SKM-1 (cell line): ENCODE data around the gene PDGFA.

Source experiments
- DNase-seq: peaks from one replicate; lab custom pipeline; 2025; ENCODE audit not compliant: unreplicated experiment; lab: John Stamatoyannopoulos, UW

PDGFA gene

GRCh38 chr7:537911-538634 lies 18.4 kb upstream of the PDGFA start:
- DNase-seq: no peak

GRCh38 chr7:536231-536630 lies 16.6 kb upstream of the PDGFA start:
- DNase-seq: no peak

- DNase-seq: no peak
Measured at GRCh38 chr7:534959-535358, 15.3 kb upstream of the PDGFA start.

- DNase-seq: no peak
Measured at GRCh38 chr7:534075-534474, 14.4 kb upstream of the PDGFA start.

GRCh38 chr7:533266-533665 lies 13.6 kb upstream of the PDGFA start:
- DNase-seq: no peak

GRCh38 chr7:532379-533143 lies 12.9 kb upstream of the PDGFA start:
- DNase-seq: no peak

- DNase-seq: no peak
Measured at GRCh38 chr7:531777-532176, 12.1 kb upstream of the PDGFA start.

- DNase-seq: no peak
Measured at GRCh38 chr7:528451-528850, 8.8 kb upstream of the PDGFA start.

- no peak for DNase-seq
Measured at GRCh38 chr7:527723-528122, 8.1 kb upstream of the PDGFA start.

GRCh38 chr7:526460-527034 lies 6.9 kb upstream of the PDGFA start:
- no peak for DNase-seq

- no peak for DNase-seq
Measured at GRCh38 chr7:525740-526139, 6.1 kb upstream of the PDGFA start.

- DNase-seq: no peak
Measured at GRCh38 chr7:524800-525199, 5.2 kb upstream of the PDGFA start.

GRCh38 chr7:523347-524336 lies 4.0 kb upstream of the PDGFA start:
- no peak for DNase-seq

- DNase-seq: no peak
Measured at GRCh38 chr7:522951-523314, 3.3 kb upstream of the PDGFA start.

- no peak for DNase-seq
Measured at GRCh38 chr7:522071-522950, 2.7 kb upstream of the PDGFA start.

- DNase-seq: no peak
Measured at GRCh38 chr7:521221-522070, 1.8 kb upstream of the PDGFA start.

- DNase-seq: no peak
Measured at GRCh38 chr7:520503-521161, 986 bp upstream of the PDGFA start.

- no peak for DNase-seq
Measured at GRCh38 chr7:518630-519483, 789 bp downstream of the PDGFA start.
